Neural crest cell (in vitro differentiated cells): ENCODE measurements around the gene PAPOLA. TPM values are rescaled to one million over a fixed set of nuclear protein-coding genes. Genes with fewer than 3 reads are reported as not detected.

Source experiments
- DNase-seq: peaks from one replicate; pipeline ENCODE4 v3.0.0; 2021; ENCODE audit warnings: low read depth, mixed read lengths, low spot score
- H3K27ac Mint-ChIP-seq: one replicate; pipeline ENCODE4 v1.8.0; 2021; ENCODE audit warnings: mild to moderate bottlenecking, mixed read lengths; ENCODE audit not compliant: unreplicated experiment
- H3K27me3 Mint-ChIP-seq: 2 replicates; pipeline ENCODE4 v1.8.0; 2021; ENCODE audit warnings: low read depth, mild to moderate bottlenecking, mixed read lengths
- H3K36me3 Mint-ChIP-seq: 2 replicates; pipeline ENCODE4 v1.8.0; 2021; ENCODE audit warnings: low read depth, mild to moderate bottlenecking, mixed read lengths
- H3K4me1 Mint-ChIP-seq: 2 replicates; pipeline ENCODE4 v1.8.0; 2021; ENCODE audit warnings: mixed read lengths
- H3K4me3 Mint-ChIP-seq: one replicate; pipeline ENCODE4 v1.8.0; 2021; ENCODE audit warnings: mild to moderate bottlenecking, mixed read lengths
- H3K9me3 Mint-ChIP-seq: 2 replicates; pipeline ENCODE4 v1.8.0; 2021; ENCODE audit warnings: mixed read lengths
- CTCF ChIP-seq: fragments of 200-600 bp; sonication (generic); conservative IDR thresholded peaks from 2 replicates; pipeline ENCODE4 v1.5.0; 2021; ENCODE audit warnings: antibody characterized with exemption, mild to moderate bottlenecking
- total RNA-seq: library from RNA; stranded (reverse); gene quantifications from 2 replicates; pipeline ENCODE4 v1.2.1, GENCODE V29; 2021

PAPOLA gene
- total RNA-seq, 1 donor from 2014 or later = 215 TPM

GRCh38 chr14:96589577-96589976 is 87.4 kb downstream of the PAPOLA start:
- TF ChIP-seq CTCF = no peak
- Mint-ChIP-seq H3K27me3 (no peaks in the 10 kb centered on the region), H3K4me1 (peaks cover 56% of the 10 kb centered on the region), H3K36me3 (no peaks in the 10 kb centered on the region), H3K9me3 (no peaks in the 10 kb centered on the region), H3K4me3 (no peak overlapping the region), H3K27ac (peak overlapping the region; percentile 10)
- no peak for DNase-seq

- no peak for DNase-seq
- no peaks in the 10 kb centered on the region for H3K9me3 Mint-ChIP-seq
Measured at GRCh38 chr14:96590190-96590864, 88.1 kb downstream of the PAPOLA start.

GRCh38 chr14:96592591-96593386 is 90.6 kb downstream of the PAPOLA start:
- no peak for TF ChIP-seq CTCF
- H3K4me3 Mint-ChIP-seq = no peak overlapping the region
- peaks cover 33% of the 10 kb centered on the region for H3K4me1 Mint-ChIP-seq
- H3K27me3 Mint-ChIP-seq = no peaks in the 10 kb centered on the region
- H3K9me3 Mint-ChIP-seq = no peaks in the 10 kb centered on the region
- H3K36me3 Mint-ChIP-seq = no peaks in the 10 kb centered on the region
- no peak overlapping the region for H3K27ac Mint-ChIP-seq
- peak; percentile 44 for DNase-seq

More at GRCh38 chr14:96590190-96590864, 88.1 kb downstream of the PAPOLA start:
- H3K4me1 Mint-ChIP-seq = peaks cover 52% of the 10 kb centered on the region
- H3K27me3 Mint-ChIP-seq = no peaks in the 10 kb centered on the region
- H3K27ac Mint-ChIP-seq = no peak overlapping the region
- H3K4me3 Mint-ChIP-seq = no peak overlapping the region
- no peaks in the 10 kb centered on the region for H3K36me3 Mint-ChIP-seq
- no peak for TF ChIP-seq CTCF

- DNase-seq = no peak
- H3K27ac Mint-ChIP-seq = no peak overlapping the region
- H3K36me3 Mint-ChIP-seq = no peaks in the 10 kb centered on the region
- TF ChIP-seq CTCF = no peak
- no peaks in the 10 kb centered on the region for H3K27me3 Mint-ChIP-seq
- no peaks in the 10 kb centered on the region for H3K9me3 Mint-ChIP-seq
- H3K4me1 Mint-ChIP-seq = peaks cover 11% of the 10 kb centered on the region
- no peak overlapping the region for H3K4me3 Mint-ChIP-seq
Measured at GRCh38 chr14:96594961-96595360, 92.8 kb downstream of the PAPOLA start.

GRCh38 chr14:96597680-96598079 is 95.5 kb downstream of the PAPOLA start:
- no peaks in the 10 kb centered on the region for H3K36me3 Mint-ChIP-seq
- no peak for TF ChIP-seq CTCF
- H3K4me3 Mint-ChIP-seq = no peak overlapping the region
- H3K27ac Mint-ChIP-seq = no peak overlapping the region
- H3K9me3 Mint-ChIP-seq = peaks cover 2% of the 10 kb centered on the region
- DNase-seq = no peak
- H3K4me1 Mint-ChIP-seq = peaks cover 3% of the 10 kb centered on the region
- H3K27me3 Mint-ChIP-seq = no peaks in the 10 kb centered on the region
